MCF 10A (cell line): Measurements from ENCODE around the gene APOL1. TPM values are rescaled to one million over a fixed set of nuclear protein-coding genes. Genes with fewer than 3 reads are reported as not detected.
"Not testable (repeated sequence)": the region's sequence is repeated elsewhere in the genome, so short reads cannot be mapped to it uniquely, and the experiment has no call there.

Experiments used
- BruUV-seq: library from RNA; stranded (reverse); fragments of 400-500 nt; replicated peaks from 2 replicates; lab custom pipeline; 2021; lab: Mats Ljungman, UMichigan
- CTCF ChIA-PET: fragments of 300-600 bp; sonication (Branson Sonifier 250); formaldehyde crosslinking; extraction: SDS; loops from one replicate; lab custom pipeline; 2021; ENCODE audit warnings: antibody characterized with exemption, inconsistent platforms; lab: Yijun Ruan, JAX
- POLR2A ChIA-PET: fragments of 300-600, 350-650 bp; sonication (Branson Sonifier 250); formaldehyde crosslinking; extraction: SDS; loops from one replicate; lab custom pipeline; 2020; ENCODE audit warnings: antibody characterized with exemption, inconsistent platforms; lab: Yijun Ruan, JAX
- DNase-seq: peaks from one replicate; pipeline ENCODE4 v3.0.0-alpha.2; 2018; ENCODE audit not compliant: unreplicated experiment
- H3K27ac Mint-ChIP-seq: one replicate; pipeline ENCODE4 v1.8.0; 2022; ENCODE audit warnings: mild to moderate bottlenecking, low read depth, mixed read lengths; ENCODE audit not compliant: unreplicated experiment
- H3K27me3 Mint-ChIP-seq: one replicate; pipeline ENCODE4 v1.8.0; 2022; ENCODE audit warnings: mixed read lengths; ENCODE audit not compliant: insufficient read depth, unreplicated experiment
- H3K36me3 Mint-ChIP-seq: one replicate; pipeline ENCODE4 v1.8.0; 2022; ENCODE audit warnings: mild to moderate bottlenecking, moderate library complexity, mixed read lengths; ENCODE audit not compliant: insufficient read depth, unreplicated experiment
- H3K4me1 Mint-ChIP-seq: one replicate; pipeline ENCODE4 v1.8.0; 2022; ENCODE audit warnings: mixed read lengths; ENCODE audit not compliant: insufficient read depth, unreplicated experiment
- H3K4me3 Mint-ChIP-seq: one replicate; pipeline ENCODE4 v1.8.0; 2022; ENCODE audit warnings: mild to moderate bottlenecking, moderate library complexity, mixed read lengths; ENCODE audit not compliant: unreplicated experiment
- H3K9me3 Mint-ChIP-seq: one replicate; pipeline ENCODE4 v1.8.0; 2022; ENCODE audit warnings: mixed read lengths; ENCODE audit not compliant: unreplicated experiment
- intact Hi-C: fragments of 100-400 bp; cut with micrococcal nuclease; formaldehyde crosslinking; loops from 2 replicates; pipeline ENCODE4 v1.14.1; 2022
- total RNA-seq: library from RNA; stranded (reverse); gene quantifications from 2 replicates; pipeline ENCODE4 v1.2.3, GENCODE V29; 2022
- TF ChIP-seq, protein P1 (sequence below): fragments of 200-600 bp; IDR thresholded peaks from one replicate; pipeline ENCODE4 v1.8.0; 2022; ENCODE audit warnings: antibody characterized with exemption, mild to moderate bottlenecking; ENCODE audit not compliant: unreplicated experiment

APOL1 gene
- total RNA-seq, 1 experiment from 2014 or later = 0.14 TPM

DNA sequence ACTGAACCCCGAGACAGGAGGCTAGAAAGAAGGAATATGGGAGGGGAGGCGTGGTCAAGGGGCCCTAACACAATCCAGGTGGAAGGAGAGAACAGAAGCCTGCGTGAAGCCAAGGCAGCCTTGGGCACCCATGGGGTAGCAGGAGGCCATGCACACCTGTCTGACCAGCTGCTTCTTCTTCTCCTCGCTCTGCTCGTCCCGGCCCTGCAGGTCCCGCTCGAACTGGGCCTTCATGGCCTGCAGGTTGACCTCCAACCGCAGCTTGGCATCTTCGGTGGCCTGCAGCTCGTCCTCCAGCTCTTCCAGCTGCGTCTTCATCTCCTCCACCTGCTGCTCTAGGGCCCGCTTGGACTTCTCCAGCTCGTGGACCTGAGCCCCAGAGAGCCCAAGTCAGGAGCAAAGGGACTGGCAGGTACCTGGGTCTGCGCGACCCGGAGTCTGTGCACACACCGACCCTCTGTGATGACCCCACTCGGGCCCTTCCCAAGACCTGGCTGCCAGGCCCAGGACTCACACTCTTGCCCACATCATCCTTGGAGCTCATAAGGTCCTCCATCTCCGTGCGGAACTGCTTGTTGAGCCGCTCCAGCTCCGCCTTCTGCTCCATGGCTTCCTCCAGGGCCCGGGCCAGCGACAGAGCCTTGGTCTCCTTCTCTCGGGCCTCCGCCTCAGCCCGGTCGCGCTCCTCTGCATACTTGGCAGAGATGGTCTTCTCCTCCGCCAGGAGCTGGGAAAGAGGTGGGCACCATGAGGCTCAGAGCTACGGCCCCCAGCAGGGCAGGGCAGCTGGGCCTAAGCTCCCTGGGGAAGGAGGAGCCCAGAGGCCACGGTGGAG lies 35.9 kb downstream of the APOL1 start:
- intact Hi-C loops = no loop called here
- H3K27me3 Mint-ChIP-seq = no peaks in the 10 kb centered on the region
- TF ChIP-seq, protein P1, sequence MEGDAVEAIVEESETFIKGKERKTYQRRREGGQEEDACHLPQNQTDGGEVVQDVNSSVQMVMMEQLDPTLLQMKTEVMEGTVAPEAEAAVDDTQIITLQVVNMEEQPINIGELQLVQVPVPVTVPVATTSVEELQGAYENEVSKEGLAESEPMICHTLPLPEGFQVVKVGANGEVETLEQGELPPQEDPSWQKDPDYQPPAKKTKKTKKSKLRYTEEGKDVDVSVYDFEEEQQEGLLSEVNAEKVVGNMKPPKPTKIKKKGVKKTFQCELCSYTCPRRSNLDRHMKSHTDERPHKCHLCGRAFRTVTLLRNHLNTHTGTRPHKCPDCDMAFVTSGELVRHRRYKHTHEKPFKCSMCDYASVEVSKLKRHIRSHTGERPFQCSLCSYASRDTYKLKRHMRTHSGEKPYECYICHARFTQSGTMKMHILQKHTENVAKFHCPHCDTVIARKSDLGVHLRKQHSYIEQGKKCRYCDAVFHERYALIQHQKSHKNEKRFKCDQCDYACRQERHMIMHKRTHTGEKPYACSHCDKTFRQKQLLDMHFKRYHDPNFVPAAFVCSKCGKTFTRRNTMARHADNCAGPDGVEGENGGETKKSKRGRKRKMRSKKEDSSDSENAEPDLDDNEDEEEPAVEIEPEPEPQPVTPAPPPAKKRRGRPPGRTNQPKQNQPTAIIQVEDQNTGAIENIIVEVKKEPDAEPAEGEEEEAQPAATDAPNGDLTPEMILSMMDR = no peak
- H3K36me3 Mint-ChIP-seq = peaks cover 94% of the 10 kb centered on the region
- no peaks in the 10 kb centered on the region for H3K9me3 Mint-ChIP-seq
- DNase-seq = no peak
- H3K4me3 Mint-ChIP-seq = no peak overlapping the region
- ChIA-PET CTCF (interaction anchor here (0.6 to 3.5 kb wide), 6 partner anchors 9 to 752 kb away, joined by 3 to 18 read pairs (median 6); no protein-coding TSS in a partner anchor), POLR2A (no interaction called here)
- TSS peak; percentile 86 for BruUV-seq
- H3K27ac Mint-ChIP-seq = peak overlapping the region; percentile 19
- no peaks in the 10 kb centered on the region for H3K4me1 Mint-ChIP-seq

DNA sequence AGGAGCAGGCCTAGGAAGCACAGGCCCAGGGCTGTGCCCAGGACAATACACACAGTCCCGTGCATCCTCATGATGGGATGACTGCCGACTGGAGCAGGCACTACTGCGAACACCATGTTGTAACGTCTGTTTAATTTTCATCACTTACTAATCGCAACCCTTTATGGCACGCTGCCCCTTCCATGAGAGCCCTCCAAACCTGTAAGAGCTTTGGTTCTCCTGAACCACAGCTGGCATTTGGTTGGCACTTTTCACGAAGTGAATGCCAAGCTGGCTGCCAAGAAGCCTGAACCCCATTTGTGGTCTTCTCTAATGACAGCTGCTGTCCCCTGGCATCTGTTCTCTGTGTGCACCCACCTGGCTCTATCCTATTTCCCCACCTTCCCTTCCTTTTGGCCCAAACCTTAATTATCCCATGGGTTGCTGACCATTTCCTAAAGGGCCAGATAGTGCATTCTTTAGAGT lies 36.5 kb downstream of the APOL1 start:
- H3K4me1 Mint-ChIP-seq = no peaks in the 10 kb centered on the region
- intact Hi-C loops = no loop called here
- H3K27ac Mint-ChIP-seq = peak overlapping the region; percentile 19
- no peak overlapping the region for H3K4me3 Mint-ChIP-seq
- H3K27me3 Mint-ChIP-seq = no peaks in the 10 kb centered on the region
- H3K36me3 Mint-ChIP-seq = peaks cover 94% of the 10 kb centered on the region
- BruUV-seq = no TSS peak
- no peaks in the 10 kb centered on the region for H3K9me3 Mint-ChIP-seq
- ChIA-PET POLR2A (no interaction called here), CTCF (interaction anchor here (0.6 to 2.0 kb wide), 4 partner anchors 10 to 752 kb away, joined by 3 to 7 read pairs (median 6); no protein-coding TSS in a partner anchor)
- TF ChIP-seq, protein P1 = no peak
- DNase-seq = no peak

DNA sequence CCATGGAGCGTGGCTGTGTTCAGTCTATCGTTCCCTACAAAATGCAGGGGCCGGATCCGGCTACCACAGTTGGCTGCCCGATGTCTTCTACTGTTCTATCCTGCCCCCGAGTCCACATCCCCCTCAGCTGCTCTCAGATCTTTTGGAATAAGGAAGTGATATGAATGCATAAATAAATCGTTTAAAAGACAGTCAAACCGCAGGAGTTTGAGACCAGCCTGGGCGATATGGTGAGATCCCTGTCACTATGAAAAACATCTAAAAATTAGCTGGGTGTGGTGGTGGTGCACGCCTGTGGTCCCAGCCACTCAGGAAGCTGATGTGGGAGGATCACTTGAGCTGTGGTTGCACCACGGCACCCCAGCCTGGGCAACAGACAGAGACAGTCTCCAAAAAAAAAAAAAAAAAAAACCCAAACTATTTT lies 37.0 kb downstream of the APOL1 start:
- H3K4me1 Mint-ChIP-seq, H3K9me3 Mint-ChIP-seq, H3K27ac Mint-ChIP-seq, intact Hi-C loops, H3K4me3 Mint-ChIP-seq, BruUV-seq, POLR2A ChIA-PET, H3K27me3 Mint-ChIP-seq, DNase-seq: not testable (repeated sequence)
- H3K36me3 Mint-ChIP-seq = peaks cover 94% of the 10 kb centered on the region
- CTCF ChIA-PET = interaction anchor here (1.5 to 2.0 kb wide), 3 partner anchors 9 to 12 kb away, joined by 5 to 7 read pairs (median 6); no protein-coding TSS in a partner anchor

DNA sequence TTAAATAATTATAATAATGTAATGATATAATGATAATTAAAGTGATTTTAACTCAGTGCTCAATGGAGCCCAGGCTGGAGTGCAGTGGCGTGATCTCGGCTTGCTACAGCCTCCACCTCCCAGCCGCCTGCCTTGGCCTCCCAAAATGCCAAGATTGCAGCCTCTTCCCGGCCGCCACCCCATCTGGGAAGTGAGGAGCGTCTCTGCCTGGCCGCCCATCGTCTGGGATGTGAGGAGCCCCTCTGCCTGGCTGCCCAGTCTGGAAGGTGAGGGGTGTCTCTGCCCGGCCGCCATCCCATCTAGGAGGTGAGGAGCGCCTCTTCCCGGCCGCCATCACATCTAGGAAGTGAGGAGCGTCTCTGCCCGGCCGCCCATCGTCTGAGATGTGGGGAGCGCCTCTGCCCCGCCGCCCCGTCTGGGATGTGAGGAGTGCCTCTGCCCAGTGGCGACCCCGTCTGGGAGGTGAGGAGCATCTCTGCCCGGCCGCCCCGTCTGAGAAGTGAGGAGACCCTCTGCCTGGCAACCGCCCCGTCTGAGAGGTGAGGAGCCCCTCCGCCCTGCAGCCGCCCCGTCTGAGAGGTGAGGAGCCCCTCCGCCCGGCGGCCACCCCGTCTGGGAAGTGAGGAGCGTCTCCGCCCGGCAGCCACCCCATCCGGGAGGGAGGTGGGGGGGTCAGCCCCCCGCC lies 37.6 kb downstream of the APOL1 start:
- POLR2A ChIA-PET, H3K4me3 Mint-ChIP-seq, H3K4me1 Mint-ChIP-seq, H3K9me3 Mint-ChIP-seq, BruUV-seq, H3K27me3 Mint-ChIP-seq, H3K27ac Mint-ChIP-seq, intact Hi-C loops, DNase-seq: not testable (repeated sequence)
- CTCF ChIA-PET = interaction anchor here (1.5 to 2.0 kb wide), 3 partner anchors 8 to 13 kb away, joined by 5 to 7 read pairs (median 6); no protein-coding TSS in a partner anchor
- peaks cover 94% of the 10 kb centered on the region for H3K36me3 Mint-ChIP-seq
